ENCODE data around the gene BDNF. TPM values are rescaled to one million over a fixed set of nuclear protein-coding genes. Genes with fewer than 3 reads are reported as not detected.

Gene BDNF
- total and polyA plus RNA-seq, 2 donors (not counting 1 experiment from before 2014, with no cell fraction given) = not detected

- Histone ChIP-seq H3K27me3 (replicated peaks in 1 of 4; ENCODE audit: control extremely low read depth in 1 of 4, control insufficient read depth in 3 of 4, insufficient read depth in 4 of 4, low read length in 3 of 4) (no peaks in the 10 kb centered on the region), H2AFZ (ENCODE audit: insufficient read depth, low read depth, low read length, poor library complexity, severe bottlenecking) (no peak overlapping the region), H3K9me3 (ENCODE audit: control extremely low read depth in 1 of 3, control insufficient read depth in 2 of 3, insufficient read depth in 1 of 3, low read length in 2 of 3) (no peaks in the 10 kb centered on the region), H3K27ac (ENCODE audit: low read length in 2 of 2) (no peak overlapping the region), H3K4me3 (ENCODE audit: control extremely low read depth in 1 of 5, extremely low read depth in 1 of 5, insufficient read depth in 1 of 5, low read depth in 2 of 5, low read length in 4 of 5) (no peak overlapping the region), H4K20me1 (ENCODE audit: control insufficient read depth, insufficient read depth, low read length, poor library complexity, severe bottlenecking) (no peaks in the 10 kb centered on the region), H3K4me2 (replicated peaks; ENCODE audit: low read depth, low read length, poor library complexity, severe bottlenecking) (no peak overlapping the region), H3K79me2 (ENCODE audit: control insufficient read depth, insufficient read depth, low read length) (no peaks in the 10 kb centered on the region), H3K4me1 (ENCODE audit: control insufficient read depth in 2 of 2, insufficient read depth in 2 of 2, low read length in 2 of 2) (no peaks in the 10 kb centered on the region), H3K9ac (ENCODE audit: low read length) (no peak overlapping the region), H3K36me3 (replicated peaks in 1 of 2; ENCODE audit: control extremely low read depth in 1 of 2, control insufficient read depth in 1 of 2, extremely low read depth in 1 of 2, insufficient read depth in 2 of 2, low read length in 1 of 2) (no peaks in the 10 kb centered on the region)
- Mint-ChIP-seq H3K27ac (no peak overlapping the region), H3K4me3 (no peak overlapping the region), H3K4me1 (no peaks in the 10 kb centered on the region), H3K9me3 (ENCODE audit: insufficient read depth) (no peaks in the 10 kb centered on the region), H3K27me3 (peaks cover 3% of the 10 kb centered on the region)
- intact Hi-C loops (cut with micrococcal nuclease) = no loop called here
- ChIA-PET CTCF (no interaction called here), POLR2A (no interaction called here)
- no peak for DNase-seq
- 100% methylated on average over 1 of the region's 1 CpG for WGBS (ENCODE audit: insufficient coverage)
- no peak for TF ChIP-seq EZH2 (IDR thresholded peaks at IDR 0.05; ENCODE audit: borderline replicate concordance, insufficient read depth, low read depth, low read length, poor library complexity, severe bottlenecking)
- no peak for ATAC-seq (ENCODE audit: low read depth)
Measured at GRCh38 chr11:27611390-27611789, 88.9 kb downstream of the BDNF start.

- H3K9ac ChIP-seq (ENCODE audit: low read length) = no peak overlapping the region
- Mint-ChIP-seq H3K27ac (no peak overlapping the region), H3K4me1 (no peaks in the 10 kb centered on the region), H3K9me3 (ENCODE audit: insufficient read depth) (no peaks in the 10 kb centered on the region), H3K27me3 (no peaks in the 10 kb centered on the region), H3K4me3 (no peak overlapping the region)
- H3K9me3 ChIP-seq (ENCODE audit: control extremely low read depth in 1 of 3, control insufficient read depth in 2 of 3, insufficient read depth in 1 of 3, low read length in 2 of 3) = no peaks in the 10 kb centered on the region
- ATAC-seq (ENCODE audit: low read depth) (no peak), DNase-seq (no peak)
- H3K79me2 ChIP-seq (ENCODE audit: control insufficient read depth, insufficient read depth, low read length) = no peaks in the 10 kb centered on the region
- intact Hi-C loops (cut with micrococcal nuclease) = no loop called here
- no peak overlapping the region for H2AFZ ChIP-seq (ENCODE audit: insufficient read depth, low read depth, low read length, poor library complexity, severe bottlenecking)
- no peak overlapping the region for H3K27ac ChIP-seq (ENCODE audit: low read length in 2 of 2)
- no peaks in the 10 kb centered on the region for H3K36me3 ChIP-seq (replicated peaks in 1 of 2; ENCODE audit: control extremely low read depth in 1 of 2, control insufficient read depth in 1 of 2, extremely low read depth in 1 of 2, insufficient read depth in 2 of 2, low read length in 1 of 2)
- no peak overlapping the region for H3K4me2 ChIP-seq (replicated peaks; ENCODE audit: low read depth, low read length, poor library complexity, severe bottlenecking)
- ChIA-PET POLR2A (no interaction called here), CTCF (no interaction called here)
- no peaks in the 10 kb centered on the region for H3K27me3 ChIP-seq (replicated peaks in 1 of 4; ENCODE audit: control extremely low read depth in 1 of 4, control insufficient read depth in 3 of 4, insufficient read depth in 4 of 4, low read length in 3 of 4)
- H3K4me1 ChIP-seq (ENCODE audit: control insufficient read depth in 2 of 2, insufficient read depth in 2 of 2, low read length in 2 of 2) = no peaks in the 10 kb centered on the region
- H4K20me1 ChIP-seq (ENCODE audit: control insufficient read depth, insufficient read depth, low read length, poor library complexity, severe bottlenecking) = no peaks in the 10 kb centered on the region
- no peak overlapping the region for H3K4me3 ChIP-seq (ENCODE audit: control extremely low read depth in 1 of 5, extremely low read depth in 1 of 5, insufficient read depth in 1 of 5, low read depth in 2 of 5, low read length in 4 of 5)
- TF ChIP-seq CTCF (IDR thresholded peaks at IDR 0.05) = no peak
- TF ChIP-seq EZH2 (IDR thresholded peaks at IDR 0.05; ENCODE audit: borderline replicate concordance, insufficient read depth, low read depth, low read length, poor library complexity, severe bottlenecking) = no peak
Measured at GRCh38 chr11:27610946-27611345, 89.3 kb downstream of the BDNF start.

Measured in B cell (primary cell).